Gastroesophageal sphincter (tissue), 4 donors: ENCODE data around the gene CRKL. TPM values are rescaled to one million over a fixed set of nuclear protein-coding genes. Genes with fewer than 3 reads are reported as not detected.

Experiments
- ATAC-seq: fragments of 150-250 bp; one replicate; pipeline ENCODE4 v1.9.1; 2016; ENCODE audit warnings: mild to moderate bottlenecking, moderate library complexity
- H3K27ac ChIP-seq, 4 donors: fragments of 200-600 bp; sonication (generic) in 3 of 4; 1 replicate in 3 of 4; 2 replicates in 1 of 4; pipeline ENCODE4 v1.5.1; 2016 to 2019
- H3K27me3 ChIP-seq: fragments of 200-600 bp; sonication (generic); one replicate; pipeline ENCODE4 v1.5.1; 2019
- H3K36me3 ChIP-seq, 2 donors: fragments of 200-600 bp; sonication (generic); one replicate each; pipeline ENCODE4 v1.5.1; 2019; ENCODE audit warnings: control low read depth in 1 of 2
- H3K4me1 ChIP-seq, 3 donors: fragments of 200-600 bp; sonication (generic); 1 replicate in 2 of 3; 2 replicates in 1 of 3; pipeline ENCODE4 v1.5.1; 2016 to 2019; ENCODE audit warnings: control low read depth in 2 of 3
- H3K4me3 ChIP-seq, 2 donors: fragments of 200-600 bp; sonication (generic); one replicate each; pipeline ENCODE4 v1.5.1; 2019; ENCODE audit warnings: mild to moderate bottlenecking in 1 of 2, moderate library complexity in 1 of 2
- H3K9me3 ChIP-seq, 3 donors: fragments of 200-600 bp; sonication (generic); one replicate each; pipeline ENCODE4 v1.5.1; 2017 to 2019; ENCODE audit warnings: control low read depth in 2 of 3
- EP300 ChIP-seq: sonication (generic); formaldehyde crosslinking; IDR thresholded peaks from one replicate; pipeline ENCODE4 v1.6.1; 2017; ENCODE audit warnings: antibody characterized with exemption, mild to moderate bottlenecking
- POLR2A ChIP-seq, 2 donors: fragments of 450-650 bp; IDR thresholded peaks; one replicate each; pipeline ENCODE4 v1.6.1; 2017; ENCODE audit warnings: antibody characterized with exemption in 2 of 2, mild to moderate bottlenecking in 2 of 2, moderate library complexity in 1 of 2
- POLR2AphosphoS5 ChIP-seq: sonication (generic); formaldehyde crosslinking; IDR thresholded peaks from one replicate; pipeline ENCODE4 v1.6.1; 2017; ENCODE audit warnings: antibody characterized with exemption
- WGBS, 2 donors: methylation state at CpG; one replicate each; pipeline ENCODE4 v1.1.5; 2018; ENCODE audit warnings: low coverage in 1 of 2; 5-methylcytosine and 5-hydroxymethylcytosine counted together
- total RNA-seq, 4 donors: library from RNA; depleted of rRNA; stranded (reverse); fragments of >200 nt; gene quantifications; one replicate each; pipeline ENCODE4 v1.1.0, GENCODE V29; 2016
- TF ChIP-seq, protein P1 (sequence below), 4 experiments: fragments of 200-600 bp in 2 of 4; fragments of 450-650 bp in 2 of 4; sonication (generic) in 1 of 4; IDR thresholded peaks; one replicate each; pipeline ENCODE4 v1.5.1; 2017 to 2019; ENCODE audit warnings: antibody characterized with exemption in 4 of 4, mild to moderate bottlenecking in 2 of 4, moderate library complexity in 2 of 4

Gene CRKL
- total RNA-seq, 4 donors from 2014 or later = 42.5 to 55.8 (median 46.0) TPM

DNA sequence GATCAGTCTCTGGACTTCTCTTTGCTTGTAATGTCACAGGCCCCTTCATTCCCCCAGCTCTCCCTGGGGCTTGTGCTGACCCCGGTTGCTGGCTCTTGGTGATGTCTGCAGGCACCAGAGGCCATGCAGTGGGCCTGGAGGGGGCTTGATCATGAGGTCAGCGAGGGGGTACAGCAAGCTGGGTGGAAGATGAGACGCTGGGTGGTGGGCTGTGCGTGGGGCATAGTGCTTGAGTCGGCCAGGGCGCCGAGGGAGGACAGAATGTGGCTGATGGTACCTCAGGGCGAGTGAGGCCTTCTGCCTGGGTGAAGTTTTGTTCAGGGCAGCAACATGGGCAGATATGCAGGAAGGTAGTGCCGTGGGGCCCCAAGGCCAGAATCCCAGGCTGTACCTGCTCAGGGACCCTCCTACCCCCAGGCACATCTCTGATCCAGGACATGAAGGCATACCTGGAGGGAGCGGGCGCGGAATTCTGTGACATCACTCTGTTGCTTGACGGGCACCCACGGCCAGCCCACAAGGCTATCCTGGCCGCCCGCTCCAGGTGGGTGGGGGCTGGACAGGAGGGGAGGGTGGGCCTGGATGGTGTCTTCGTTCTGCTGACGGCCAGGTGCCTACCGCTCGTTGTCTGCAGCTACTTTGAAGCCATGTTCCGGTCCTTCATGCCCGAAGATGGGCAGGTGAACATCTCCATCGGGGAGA, 78.3 kb downstream of the CRKL start:
- TF ChIP-seq EP300 (no peak), POLR2AphosphoS5 (no peak), POLR2A (IDR thresholded peaks at IDR 0.05) (no peak)
- TF ChIP-seq, protein P1, sequence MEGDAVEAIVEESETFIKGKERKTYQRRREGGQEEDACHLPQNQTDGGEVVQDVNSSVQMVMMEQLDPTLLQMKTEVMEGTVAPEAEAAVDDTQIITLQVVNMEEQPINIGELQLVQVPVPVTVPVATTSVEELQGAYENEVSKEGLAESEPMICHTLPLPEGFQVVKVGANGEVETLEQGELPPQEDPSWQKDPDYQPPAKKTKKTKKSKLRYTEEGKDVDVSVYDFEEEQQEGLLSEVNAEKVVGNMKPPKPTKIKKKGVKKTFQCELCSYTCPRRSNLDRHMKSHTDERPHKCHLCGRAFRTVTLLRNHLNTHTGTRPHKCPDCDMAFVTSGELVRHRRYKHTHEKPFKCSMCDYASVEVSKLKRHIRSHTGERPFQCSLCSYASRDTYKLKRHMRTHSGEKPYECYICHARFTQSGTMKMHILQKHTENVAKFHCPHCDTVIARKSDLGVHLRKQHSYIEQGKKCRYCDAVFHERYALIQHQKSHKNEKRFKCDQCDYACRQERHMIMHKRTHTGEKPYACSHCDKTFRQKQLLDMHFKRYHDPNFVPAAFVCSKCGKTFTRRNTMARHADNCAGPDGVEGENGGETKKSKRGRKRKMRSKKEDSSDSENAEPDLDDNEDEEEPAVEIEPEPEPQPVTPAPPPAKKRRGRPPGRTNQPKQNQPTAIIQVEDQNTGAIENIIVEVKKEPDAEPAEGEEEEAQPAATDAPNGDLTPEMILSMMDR (IDR thresholded peaks at IDR 0.05) = no peak
- no peak for ATAC-seq
- H3K36me3 ChIP-seq = peaks cover 0 to 100% of the 10 kb centered on the region in 2 donors
- H3K27me3 ChIP-seq = no peaks in the 10 kb centered on the region
- no peak overlapping the region for H3K4me3 ChIP-seq
- no peaks in the 10 kb centered on the region for H3K9me3 ChIP-seq
- 98% methylated on average over 8 of the region's 23 CpGs; no CpG with 5 or more reads in 1 of the 2 donors for WGBS, 2 donors
- H3K27ac ChIP-seq = no peak overlapping the region
- H3K4me1 ChIP-seq = peaks cover 0 to 25% (median 11%) of the 10 kb centered on the region in 3 donors

GRCh38 chr22:20996031-20996410, 78.8 kb downstream of the CRKL start:
- no CpG with 5 or more reads among the region's 10 CpGs for WGBS, 2 donors
- no peak overlapping the region for H3K4me3 ChIP-seq
- H3K9me3 ChIP-seq = no peaks in the 10 kb centered on the region
- no peak overlapping the region for H3K27ac ChIP-seq
- H3K4me1 ChIP-seq = peaks cover 0 to 30% (median 17%) of the 10 kb centered on the region in 3 donors
- no peak for ATAC-seq
- TF ChIP-seq, protein P1 (IDR thresholded peaks at IDR 0.05) = no peak
- TF ChIP-seq POLR2AphosphoS5 (no peak), EP300 (no peak), POLR2A (IDR thresholded peaks at IDR 0.05) (no peak)
- peaks cover 0 to 95% of the 10 kb centered on the region in 2 donors for H3K36me3 ChIP-seq
- no peaks in the 10 kb centered on the region for H3K27me3 ChIP-seq

- no peak overlapping the region for H3K4me3 ChIP-seq
- H3K27ac ChIP-seq = no peak overlapping the region
- WGBS, 2 donors = 100% methylated on average over 1 of the region's 27 CpGs; no CpG with 5 or more reads in 1 of the 2 donors
- TF ChIP-seq POLR2AphosphoS5 = no peak
- TF ChIP-seq, protein P1 (IDR thresholded peaks at IDR 0.05) = no peak
- no peak for TF ChIP-seq POLR2A (IDR thresholded peaks at IDR 0.05)
- ATAC-seq = no peak
- H3K36me3 ChIP-seq = peaks cover 0 to 86% of the 10 kb centered on the region in 2 donors
- H3K4me1 ChIP-seq = peaks cover 0 to 34% (median 19%) of the 10 kb centered on the region in 3 donors
- no peaks in the 10 kb centered on the region for H3K27me3 ChIP-seq
- H3K9me3 ChIP-seq = no peaks in the 10 kb centered on the region
Measured at GRCh38 chr22:20996598-20997535, 79.7 kb downstream of the CRKL start.

GRCh38 chr22:20997536-20998257, 80.5 kb downstream of the CRKL start:
- WGBS, 2 donors = 72% methylated on average over 4 of the region's 13 CpGs; no CpG with 5 or more reads in 1 of the 2 donors
- Histone ChIP-seq H3K9me3 (no peaks in the 10 kb centered on the region), H3K36me3 (peaks cover 0 to 78% of the 10 kb centered on the region in 2 donors), H3K4me1 (peaks cover 0 to 35% (median 19%) of the 10 kb centered on the region in 3 donors), H3K4me3 (no peak overlapping the region), H3K27me3 (no peaks in the 10 kb centered on the region), H3K27ac (peak overlapping the region in 1 of 4 donors; percentile 11)
- no peak for ATAC-seq
- TF ChIP-seq POLR2A (IDR thresholded peaks at IDR 0.05) (no peak), EP300 (no peak), POLR2AphosphoS5 (no peak)
- TF ChIP-seq, protein P1 (IDR thresholded peaks at IDR 0.05) = no peak
